ENCODE results near the gene R3HDM1.

DNA sequence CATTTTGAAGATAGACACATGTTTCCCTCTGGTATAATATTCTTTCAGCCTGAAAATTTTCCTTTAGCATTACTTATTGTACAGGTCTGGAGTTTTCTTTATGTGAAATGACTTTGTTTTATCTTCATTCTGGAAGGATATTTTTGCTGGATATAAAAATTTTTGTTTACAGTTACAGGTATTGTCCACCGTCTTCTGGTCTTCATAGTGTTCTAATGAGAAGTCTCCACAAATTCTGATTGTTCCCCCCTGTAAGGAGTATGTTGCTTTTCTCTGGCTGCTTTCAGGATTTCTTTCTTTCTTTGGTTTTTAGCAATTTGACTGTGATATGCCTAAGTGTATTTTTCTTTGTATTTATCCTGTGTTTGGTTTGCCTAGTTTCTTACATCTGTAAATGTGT, 225.4 kb downstream of the R3HDM1 start:
- TF ChIP-seq, protein P1, sequence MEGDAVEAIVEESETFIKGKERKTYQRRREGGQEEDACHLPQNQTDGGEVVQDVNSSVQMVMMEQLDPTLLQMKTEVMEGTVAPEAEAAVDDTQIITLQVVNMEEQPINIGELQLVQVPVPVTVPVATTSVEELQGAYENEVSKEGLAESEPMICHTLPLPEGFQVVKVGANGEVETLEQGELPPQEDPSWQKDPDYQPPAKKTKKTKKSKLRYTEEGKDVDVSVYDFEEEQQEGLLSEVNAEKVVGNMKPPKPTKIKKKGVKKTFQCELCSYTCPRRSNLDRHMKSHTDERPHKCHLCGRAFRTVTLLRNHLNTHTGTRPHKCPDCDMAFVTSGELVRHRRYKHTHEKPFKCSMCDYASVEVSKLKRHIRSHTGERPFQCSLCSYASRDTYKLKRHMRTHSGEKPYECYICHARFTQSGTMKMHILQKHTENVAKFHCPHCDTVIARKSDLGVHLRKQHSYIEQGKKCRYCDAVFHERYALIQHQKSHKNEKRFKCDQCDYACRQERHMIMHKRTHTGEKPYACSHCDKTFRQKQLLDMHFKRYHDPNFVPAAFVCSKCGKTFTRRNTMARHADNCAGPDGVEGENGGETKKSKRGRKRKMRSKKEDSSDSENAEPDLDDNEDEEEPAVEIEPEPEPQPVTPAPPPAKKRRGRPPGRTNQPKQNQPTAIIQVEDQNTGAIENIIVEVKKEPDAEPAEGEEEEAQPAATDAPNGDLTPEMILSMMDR (IDR thresholded peaks at IDR 0.05), result no peak
- TF ChIP-seq POLR2AphosphoS5 (IDR thresholded peaks at IDR 0.05), result no peak
- no peak for TF ChIP-seq POLR2A (IDR thresholded peaks at IDR 0.05)
- no peak for TF ChIP-seq EP300 (IDR thresholded peaks at IDR 0.05; ENCODE audit: low read depth)
